Mesendoderm (in vitro differentiated cells): ENCODE data around the gene EPB41L2.

Source experiments
- DNase-seq: peaks from one replicate; pipeline ENCODE4 v3.0.0; 2013
- H2AK5ac ChIP-seq: 2 replicates; pipeline ENCODE4 v1.6.1; 2013; ENCODE audit warnings: low read length, inconsistent platforms
- H2BK120ac ChIP-seq: 2 replicates; pipeline ENCODE4 v1.6.1; 2013; ENCODE audit warnings: low read depth, mild to moderate bottlenecking, low read length, moderate library complexity, mixed read lengths
- H2BK15ac ChIP-seq: replicated peaks from 2 replicates; pipeline ENCODE4 v1.6.1; 2013; ENCODE audit warnings: low read depth, mild to moderate bottlenecking, moderate library complexity
- H2BK5ac ChIP-seq: 2 replicates; pipeline ENCODE4 v1.6.1; 2013; ENCODE audit warnings: low read length, inconsistent platforms
- H3K18ac ChIP-seq: 2 replicates; pipeline ENCODE4 v1.6.1; 2013; ENCODE audit warnings: mild to moderate bottlenecking, low read length, mixed read lengths
- H3K23ac ChIP-seq: one replicate; pipeline ENCODE4 v1.6.1; 2013; ENCODE audit warnings: low read length
- H3K27ac ChIP-seq: 2 replicates; pipeline ENCODE4 v1.5.1; 2013; ENCODE audit warnings: low read depth, mild to moderate bottlenecking, inconsistent platforms, low read length, moderate library complexity
- H3K27me3 ChIP-seq: 2 replicates; pipeline ENCODE4 v1.6.1; 2013; ENCODE audit warnings: low read length, control low read depth, mild to moderate bottlenecking, inconsistent platforms; ENCODE audit not compliant: insufficient read depth, poor library complexity
- H3K36me3 ChIP-seq: 2 replicates; pipeline ENCODE4 v1.6.1; 2013; ENCODE audit warnings: low read length, inconsistent platforms; ENCODE audit not compliant: control insufficient read depth, insufficient read depth
- H3K4ac ChIP-seq: one replicate; pipeline ENCODE4 v1.6.1; 2013; ENCODE audit warnings: low read depth, mild to moderate bottlenecking, low read length, moderate library complexity
- H3K4me1 ChIP-seq: 2 replicates; pipeline ENCODE4 v1.6.1; 2013; ENCODE audit warnings: low read depth, low read length, inconsistent platforms; ENCODE audit not compliant: control insufficient read depth
- H3K4me2 ChIP-seq: 2 replicates; pipeline ENCODE4 v1.6.1; 2013; ENCODE audit warnings: low read length
- H3K4me3 ChIP-seq: 2 replicates; pipeline ENCODE4 v1.5.1; 2013; ENCODE audit warnings: mild to moderate bottlenecking, low read length
- H3K56ac ChIP-seq: one replicate; pipeline ENCODE4 v1.6.1; 2013; ENCODE audit warnings: low read length
- H3K79me1 ChIP-seq: 2 replicates; pipeline ENCODE4 v1.6.1; 2013; ENCODE audit warnings: low read length, inconsistent platforms
- H3K79me2 ChIP-seq: 2 replicates; pipeline ENCODE4 v1.6.1; 2013; ENCODE audit warnings: mild to moderate bottlenecking, low read length; ENCODE audit not compliant: control insufficient read depth, insufficient read depth
- H3K9ac ChIP-seq: 2 replicates; pipeline ENCODE4 v1.6.1; 2013; ENCODE audit warnings: low read length, inconsistent platforms
- H4K5ac ChIP-seq: one replicate; pipeline ENCODE4 v1.6.1; 2013; ENCODE audit warnings: low read length
- H4K8ac ChIP-seq: one replicate; pipeline ENCODE4 v1.6.1; 2013; ENCODE audit warnings: low read depth, mild to moderate bottlenecking, control low read depth, low read length, moderate library complexity
- WGBS: extraction: QIAGEN DNeasy Blood & Tissue Kit; methylation state at CpG from one replicate; pipeline ENCODE4 v1.1.7; 2013; ENCODE audit warnings: low lambda C conversion rate, missing lambda C conversion rate; ENCODE audit not compliant: insufficient coverage; ENCODE audit errors: extremely low coverage; 5-methylcytosine and 5-hydroxymethylcytosine counted together

EPB41L2 gene

DNA sequence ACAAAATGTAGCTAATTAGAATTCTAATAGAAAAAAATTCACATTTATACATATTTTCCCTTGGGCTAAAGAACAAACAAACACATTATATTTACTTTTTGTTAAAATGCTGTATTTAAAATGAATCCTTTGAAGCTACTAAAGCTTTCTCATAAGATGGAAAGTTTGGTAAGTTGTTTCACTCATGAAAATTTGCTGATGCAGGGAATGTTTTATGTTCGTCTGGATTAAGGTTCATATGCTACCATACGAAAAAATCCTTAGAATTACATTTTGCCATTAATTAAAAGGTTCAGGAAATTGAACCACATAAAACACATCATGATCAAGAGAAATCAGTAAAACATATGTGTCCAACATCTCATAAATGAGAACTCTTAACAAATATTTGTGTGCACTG lies 173.6 kb downstream of the EPB41L2 start:
- H3K36me3 ChIP-seq = peaks cover 2% of the 10 kb centered on the region
- H3K56ac ChIP-seq = no peak overlapping the region
- H3K27me3 ChIP-seq = no peaks in the 10 kb centered on the region
- no CpG with 5 or more reads among the region's 2 CpGs for WGBS
- no peaks in the 10 kb centered on the region for H3K4me1 ChIP-seq
- DNase-seq = no peak
- H3K23ac ChIP-seq = no peak overlapping the region
- no peak overlapping the region for H4K5ac ChIP-seq
- H3K4ac ChIP-seq = no peak overlapping the region
- H2BK5ac ChIP-seq = no peak overlapping the region
- H3K79me2 ChIP-seq = no peaks in the 10 kb centered on the region
- H3K27ac ChIP-seq = no peak overlapping the region
- H2BK15ac ChIP-seq = no peak overlapping the region
- H4K8ac ChIP-seq = no peak overlapping the region
- H3K9ac ChIP-seq = no peak overlapping the region
- no peaks in the 10 kb centered on the region for H3K79me1 ChIP-seq
- H2AK5ac ChIP-seq = no peak overlapping the region
- H2BK120ac ChIP-seq = no peak overlapping the region
- H3K4me2 ChIP-seq = no peak overlapping the region
- no peak overlapping the region for H3K18ac ChIP-seq
- H3K4me3 ChIP-seq = no peak overlapping the region

DNA sequence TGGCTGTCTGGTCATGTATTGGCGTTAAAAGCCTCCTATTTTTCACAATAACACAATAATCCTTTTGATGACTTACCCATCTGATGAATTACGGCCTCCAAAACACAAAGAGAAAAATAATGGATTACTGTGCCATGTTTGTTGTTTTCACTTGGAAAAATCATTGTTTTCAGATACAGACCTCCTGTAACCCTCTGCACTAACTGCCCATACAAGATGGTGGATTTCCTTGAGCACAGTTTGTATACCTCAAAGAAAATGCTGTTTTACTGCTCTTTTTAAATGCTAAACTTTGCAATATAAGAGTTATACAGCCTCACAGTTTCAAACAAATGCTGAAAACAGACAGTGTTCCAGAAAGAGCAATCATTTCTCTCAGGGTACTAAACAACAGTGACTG lies 174.8 kb downstream of the EPB41L2 start:
- peaks cover 2% of the 10 kb centered on the region for H3K36me3 ChIP-seq
- no peak overlapping the region for H2AK5ac ChIP-seq
- H3K18ac ChIP-seq = no peak overlapping the region
- H4K5ac ChIP-seq = no peak overlapping the region
- WGBS = no CpG with 5 or more reads among the region's 2 CpGs
- no peak overlapping the region for H2BK120ac ChIP-seq
- H3K4me3 ChIP-seq = no peak overlapping the region
- H2BK15ac ChIP-seq = no peak overlapping the region
- H3K27me3 ChIP-seq = no peaks in the 10 kb centered on the region
- no peak overlapping the region for H3K9ac ChIP-seq
- H3K27ac ChIP-seq = no peak overlapping the region
- no peak overlapping the region for H2BK5ac ChIP-seq
- no peak overlapping the region for H3K56ac ChIP-seq
- DNase-seq = no peak
- H4K8ac ChIP-seq = no peak overlapping the region
- H3K79me1 ChIP-seq = no peaks in the 10 kb centered on the region
- no peaks in the 10 kb centered on the region for H3K79me2 ChIP-seq
- H3K4ac ChIP-seq = no peak overlapping the region
- no peaks in the 10 kb centered on the region for H3K4me1 ChIP-seq
- no peak overlapping the region for H3K4me2 ChIP-seq
- H3K23ac ChIP-seq = no peak overlapping the region

DNA sequence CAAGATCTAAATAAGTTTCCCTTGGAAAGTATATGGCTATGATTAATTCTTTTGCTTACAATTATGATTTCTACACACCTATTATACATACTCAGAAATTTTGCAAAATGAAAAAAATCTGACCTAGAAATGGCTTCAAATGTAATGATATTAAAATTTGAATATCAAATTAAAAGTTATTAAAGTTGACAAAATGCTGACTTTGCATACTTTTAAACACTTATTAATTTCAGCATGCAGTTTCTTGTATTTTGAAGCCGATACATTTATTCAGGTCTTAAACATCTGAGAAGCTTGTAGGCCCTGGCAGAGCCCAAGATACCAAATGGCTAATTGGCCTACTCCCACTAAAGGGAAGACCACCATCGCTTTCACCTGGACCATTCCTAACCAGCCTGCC lies 176.1 kb downstream of the EPB41L2 start:
- Histone ChIP-seq H3K4me1 (no peaks in the 10 kb centered on the region), H3K79me1 (no peaks in the 10 kb centered on the region), H2BK15ac (no peak overlapping the region), H3K36me3 (no peaks in the 10 kb centered on the region), H3K27me3 (no peaks in the 10 kb centered on the region), H3K9ac (no peak overlapping the region), H3K18ac (no peak overlapping the region), H3K79me2 (no peaks in the 10 kb centered on the region), H3K56ac (no peak overlapping the region), H3K4me2 (no peak overlapping the region), H2BK5ac (no peak overlapping the region), H4K8ac (no peak overlapping the region), H2AK5ac (no peak overlapping the region), H3K23ac (no peak overlapping the region), H3K27ac (no peak overlapping the region), H2BK120ac (no peak overlapping the region), H3K4ac (no peak overlapping the region), H4K5ac (no peak overlapping the region), H3K4me3 (no peak overlapping the region)
- whole genome bisulfite sequencing = no CpG with 5 or more reads among the region's 2 CpGs
- no peak for DNase-seq

DNA sequence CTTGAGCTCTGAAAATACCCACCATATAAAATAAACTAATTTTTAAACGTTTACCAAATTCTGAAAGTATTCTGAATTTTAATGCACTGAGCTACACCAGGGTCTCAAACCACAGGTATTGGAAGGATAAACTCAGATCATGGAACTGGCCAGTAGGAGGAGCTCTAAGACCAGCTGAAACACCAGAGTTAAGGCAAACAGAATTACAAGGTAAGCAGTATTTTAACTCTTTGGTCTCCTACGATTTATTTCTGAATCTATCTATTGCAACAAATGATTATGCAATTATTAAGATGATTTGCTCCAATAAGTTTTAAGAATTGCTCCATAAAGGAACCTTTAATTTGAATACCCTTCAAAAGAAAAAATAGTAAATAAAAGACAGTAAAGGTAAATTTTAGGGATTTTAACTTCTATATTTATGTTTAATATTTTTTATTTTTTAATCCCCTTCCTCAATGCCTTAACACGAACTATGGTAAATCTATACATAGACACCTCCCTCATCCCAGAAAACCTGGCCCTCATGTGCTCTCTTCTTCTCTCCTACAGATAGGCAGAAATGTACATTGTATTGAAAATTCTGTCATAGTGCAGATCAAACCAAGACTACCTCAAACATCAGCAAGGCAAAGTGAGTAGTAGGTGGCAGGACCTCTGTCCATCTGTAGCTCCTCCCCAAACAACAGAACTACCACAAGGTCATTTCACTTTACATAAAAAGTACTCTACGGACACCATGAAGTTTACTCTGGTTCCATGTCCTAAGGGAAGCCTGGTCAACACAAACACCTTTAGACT lies 177.5 kb downstream of the EPB41L2 start:
- Histone ChIP-seq H3K36me3 (no peaks in the 10 kb centered on the region), H3K79me2 (no peaks in the 10 kb centered on the region), H3K27me3 (no peaks in the 10 kb centered on the region), H3K27ac (no peak overlapping the region), H3K56ac (no peak overlapping the region), H3K4ac (no peak overlapping the region), H2AK5ac (no peak overlapping the region), H3K79me1 (no peaks in the 10 kb centered on the region), H2BK120ac (no peak overlapping the region), H3K23ac (no peak overlapping the region), H2BK15ac (no peak overlapping the region), H3K4me1 (no peaks in the 10 kb centered on the region), H4K8ac (no peak overlapping the region), H3K4me3 (no peak overlapping the region), H3K4me2 (no peak overlapping the region), H3K9ac (no peak overlapping the region), H2BK5ac (no peak overlapping the region), H3K18ac (no peak overlapping the region), H4K5ac (no peak overlapping the region)
- no CpG with 5 or more reads among the region's 4 CpGs for WGBS
- peak; percentile 85 for DNase-seq

DNA sequence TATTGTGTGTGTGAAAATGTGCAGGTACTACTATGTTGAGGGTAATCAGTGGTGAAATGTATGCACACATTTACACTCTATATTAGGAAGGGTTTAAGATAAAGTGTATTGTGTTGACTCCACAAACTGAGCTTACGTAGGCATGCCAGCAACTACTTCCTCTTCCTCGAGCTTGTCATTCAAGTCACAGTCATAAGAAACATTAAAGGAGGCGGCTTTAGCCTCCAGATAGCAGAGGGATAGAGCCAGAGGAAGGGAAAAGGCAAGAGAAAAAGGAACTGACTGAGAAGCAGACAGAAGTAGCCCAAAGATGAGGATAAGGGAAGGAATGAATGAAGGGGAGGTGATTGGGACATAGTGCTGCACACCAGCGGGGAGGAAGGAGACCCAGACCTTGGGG lies 180.7 kb downstream of the EPB41L2 start:
- no peak overlapping the region for H2AK5ac ChIP-seq
- H2BK5ac ChIP-seq = no peak overlapping the region
- H3K4me3 ChIP-seq = no peak overlapping the region
- WGBS = no CpG with 5 or more reads among the region's 4 CpGs
- H3K18ac ChIP-seq = no peak overlapping the region
- H3K4ac ChIP-seq = no peak overlapping the region
- no peak overlapping the region for H3K23ac ChIP-seq
- no peak overlapping the region for H3K4me2 ChIP-seq
- no peak overlapping the region for H3K9ac ChIP-seq
- no peaks in the 10 kb centered on the region for H3K4me1 ChIP-seq
- no peak overlapping the region for H2BK120ac ChIP-seq
- no peak overlapping the region for H2BK15ac ChIP-seq
- no peaks in the 10 kb centered on the region for H3K79me2 ChIP-seq
- no peak overlapping the region for H4K5ac ChIP-seq
- H3K36me3 ChIP-seq = no peaks in the 10 kb centered on the region
- no peak overlapping the region for H3K27ac ChIP-seq
- H3K79me1 ChIP-seq = no peaks in the 10 kb centered on the region
- no peak overlapping the region for H4K8ac ChIP-seq
- H3K27me3 ChIP-seq = no peaks in the 10 kb centered on the region
- no peak overlapping the region for H3K56ac ChIP-seq
- DNase-seq = no peak

DNA sequence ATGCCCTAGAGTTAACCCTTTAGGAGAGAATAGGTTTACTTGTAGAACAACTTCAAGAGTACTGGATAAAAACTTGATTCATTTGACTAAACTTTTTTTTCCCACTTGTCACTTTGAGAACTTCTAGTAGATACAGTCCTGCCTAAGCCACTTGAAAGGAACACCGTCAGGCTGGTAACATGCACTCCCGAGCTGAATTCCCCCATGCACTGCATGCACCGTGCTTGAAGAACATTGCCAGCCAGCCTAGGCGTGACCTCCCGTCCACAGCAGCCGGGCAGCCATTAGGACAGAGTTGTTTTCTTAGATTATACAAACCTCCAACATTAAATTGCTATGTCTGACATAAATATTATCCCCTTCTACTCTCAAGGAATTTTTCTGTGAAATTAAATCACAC lies 183.2 kb downstream of the EPB41L2 start:
- Histone ChIP-seq H3K79me2 (no peaks in the 10 kb centered on the region), H3K4me3 (no peak overlapping the region), H2BK5ac (no peak overlapping the region), H2AK5ac (no peak overlapping the region), H4K8ac (no peak overlapping the region), H3K9ac (no peak overlapping the region), H2BK15ac (no peak overlapping the region), H3K18ac (no peak overlapping the region), H3K4me2 (no peak overlapping the region), H4K5ac (no peak overlapping the region), H3K27me3 (no peaks in the 10 kb centered on the region), H3K36me3 (no peaks in the 10 kb centered on the region), H3K79me1 (no peaks in the 10 kb centered on the region), H3K27ac (no peak overlapping the region), H3K4ac (no peak overlapping the region), H3K23ac (no peak overlapping the region), H2BK120ac (no peak overlapping the region), H3K4me1 (no peaks in the 10 kb centered on the region), H3K56ac (no peak overlapping the region)
- DNase-seq = no peak
- WGBS = no CpG with 5 or more reads among the region's 6 CpGs
